Subcutaneous adipose tissue (tissue), 4 donors: ENCODE results near the gene RXFP1. TPM values are rescaled to one million over a fixed set of nuclear protein-coding genes. Genes with fewer than 3 reads are reported as not detected.

Source experiments
- total RNA-seq, 4 donors: library from RNA; depleted of rRNA; stranded (reverse); fragments of >200 nt; gene quantifications; one replicate each; pipeline ENCODE4 v1.1.0, GENCODE V29; 2016
- TF ChIP-seq, protein P1 (sequence below): fragments of 450-650 bp; IDR thresholded peaks from one replicate; pipeline ENCODE4 v1.5.1; 2016; ENCODE audit warnings: low read depth, mild to moderate bottlenecking, control low read depth, antibody characterized with exemption, moderate library complexity

The RXFP1 gene
- total RNA-seq, 4 donors from 2014 or later: not detected

DNA sequence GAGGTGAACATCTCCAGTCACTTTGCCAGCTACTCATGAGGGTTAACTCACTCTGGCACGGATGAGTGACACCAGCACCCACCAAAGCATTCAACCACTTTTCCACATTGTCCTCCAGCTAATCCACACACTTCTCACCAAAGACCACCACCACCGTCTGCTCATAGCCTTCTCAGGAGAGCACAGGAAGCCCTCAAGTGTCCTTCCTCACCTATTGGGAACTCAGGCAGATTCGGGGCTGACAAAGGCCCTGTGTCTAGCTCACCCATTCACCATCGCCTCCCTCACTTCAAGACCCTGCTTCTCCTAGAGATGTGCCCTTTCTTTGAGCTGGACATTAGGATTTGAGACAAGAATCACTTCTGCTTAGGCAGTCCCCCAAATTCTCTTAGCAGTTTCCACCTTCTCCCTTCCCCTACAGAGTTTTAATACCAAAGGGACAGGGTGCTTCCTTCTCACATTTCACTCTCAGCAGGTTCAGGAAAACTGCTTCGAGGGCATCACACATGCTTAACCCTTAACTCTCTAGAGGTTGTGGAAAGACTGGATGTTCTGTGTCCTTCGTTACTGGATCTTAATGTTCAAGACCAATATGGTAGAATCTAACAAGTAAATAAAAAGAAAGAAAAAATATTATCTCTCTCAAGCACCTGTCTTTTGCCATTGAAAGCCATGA is 11.0 kb downstream of the RXFP1 start:
- TF ChIP-seq, protein P1, sequence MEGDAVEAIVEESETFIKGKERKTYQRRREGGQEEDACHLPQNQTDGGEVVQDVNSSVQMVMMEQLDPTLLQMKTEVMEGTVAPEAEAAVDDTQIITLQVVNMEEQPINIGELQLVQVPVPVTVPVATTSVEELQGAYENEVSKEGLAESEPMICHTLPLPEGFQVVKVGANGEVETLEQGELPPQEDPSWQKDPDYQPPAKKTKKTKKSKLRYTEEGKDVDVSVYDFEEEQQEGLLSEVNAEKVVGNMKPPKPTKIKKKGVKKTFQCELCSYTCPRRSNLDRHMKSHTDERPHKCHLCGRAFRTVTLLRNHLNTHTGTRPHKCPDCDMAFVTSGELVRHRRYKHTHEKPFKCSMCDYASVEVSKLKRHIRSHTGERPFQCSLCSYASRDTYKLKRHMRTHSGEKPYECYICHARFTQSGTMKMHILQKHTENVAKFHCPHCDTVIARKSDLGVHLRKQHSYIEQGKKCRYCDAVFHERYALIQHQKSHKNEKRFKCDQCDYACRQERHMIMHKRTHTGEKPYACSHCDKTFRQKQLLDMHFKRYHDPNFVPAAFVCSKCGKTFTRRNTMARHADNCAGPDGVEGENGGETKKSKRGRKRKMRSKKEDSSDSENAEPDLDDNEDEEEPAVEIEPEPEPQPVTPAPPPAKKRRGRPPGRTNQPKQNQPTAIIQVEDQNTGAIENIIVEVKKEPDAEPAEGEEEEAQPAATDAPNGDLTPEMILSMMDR: no peak

- TF ChIP-seq, protein P1: no peak
These were observed 13.0 kb downstream of the RXFP1 start for GRCh38 chr4:158534727-158535126.

DNA sequence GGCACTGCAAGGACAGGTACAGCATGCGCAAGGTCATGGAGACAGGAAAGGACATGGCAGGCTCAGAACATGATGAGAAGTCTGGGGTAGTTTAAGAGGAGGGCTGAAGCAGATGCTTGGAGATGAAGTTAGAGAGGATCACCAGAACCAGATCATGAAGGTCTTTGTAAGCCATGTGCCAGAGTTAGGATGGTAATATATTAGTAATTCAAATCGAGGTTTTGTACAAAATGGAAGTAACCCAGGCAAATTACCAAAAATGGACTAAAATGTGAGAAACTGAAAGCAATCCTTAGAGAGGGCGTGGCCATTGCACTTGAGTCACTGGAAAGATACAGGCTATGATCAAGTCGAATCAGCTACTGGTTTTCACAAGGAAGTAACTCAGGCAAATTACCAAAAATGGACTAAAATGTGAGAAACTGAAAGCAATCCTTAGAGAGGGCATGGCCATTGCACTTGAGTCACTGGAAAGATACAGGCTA is 13.5 kb downstream of the RXFP1 start:
- TF ChIP-seq, protein P1: no peak

GRCh38 chr4:158536833-158537232 is 15.2 kb downstream of the RXFP1 start:
- TF ChIP-seq, protein P1: no peak

DNA sequence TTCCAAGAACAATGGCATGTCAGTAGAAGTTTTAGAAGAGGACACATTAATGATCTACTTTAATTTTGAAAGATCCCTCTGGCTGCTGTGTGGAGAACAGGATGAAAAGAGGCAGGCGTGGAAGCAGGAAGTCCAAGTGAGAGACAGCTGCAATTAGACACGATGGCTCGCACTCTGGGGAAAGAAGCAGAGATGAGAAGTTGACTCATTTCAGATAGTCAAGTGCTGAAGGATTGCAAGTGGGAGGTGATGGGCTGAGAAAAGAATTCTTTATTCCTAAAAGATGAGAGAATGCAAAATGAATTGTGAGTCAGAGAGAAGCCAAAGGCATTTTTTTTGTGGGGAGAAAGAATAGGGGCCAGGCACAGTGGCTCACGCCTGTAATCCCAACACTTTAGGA is 16.5 kb downstream of the RXFP1 start:
- TF ChIP-seq, protein P1: no peak

GRCh38 chr4:158538911-158539310 is 17.2 kb downstream of the RXFP1 start:
- TF ChIP-seq, protein P1: no peak

DNA sequence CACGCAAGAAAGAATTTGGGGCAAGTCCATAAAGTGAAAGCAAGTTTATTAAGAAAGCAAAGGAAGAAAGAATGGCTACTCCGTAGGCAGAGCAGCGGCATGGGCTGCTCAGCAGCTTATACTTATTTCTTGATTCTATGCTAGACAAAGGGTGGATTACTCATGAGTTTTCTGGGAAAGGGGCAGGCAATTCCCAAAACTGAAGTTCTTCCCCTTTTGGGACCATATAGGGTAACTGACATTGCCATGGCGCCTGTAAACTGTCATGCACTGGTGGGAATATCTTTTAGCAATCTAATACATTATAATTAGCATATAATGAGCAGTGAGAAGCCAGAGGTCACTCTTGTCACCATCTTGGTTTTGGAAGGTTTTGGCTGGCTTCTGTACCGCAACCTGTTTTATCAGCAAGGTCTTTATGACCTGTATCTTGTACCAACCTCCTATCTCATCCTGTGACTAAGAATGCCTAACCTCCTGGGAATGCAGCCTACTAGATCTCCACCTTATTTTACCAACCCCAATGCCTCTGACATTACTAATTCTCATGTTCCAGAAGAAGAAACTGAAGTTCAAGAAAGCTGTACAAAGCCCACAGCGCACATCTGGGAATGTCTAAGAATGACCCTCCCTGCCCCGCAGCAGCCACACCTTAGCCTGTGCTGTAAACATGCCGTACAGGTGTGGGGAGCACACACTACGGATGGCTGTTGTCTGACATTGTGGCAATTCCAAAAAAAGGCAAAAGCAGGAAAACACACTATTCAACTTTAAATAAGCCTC is 18.6 kb downstream of the RXFP1 start:
- TF ChIP-seq, protein P1: no peak
